ENCODE data around the gene ALDH4A1.
"Not testable (repeated sequence)": the region's sequence is repeated elsewhere in the genome, so short reads cannot be mapped to it uniquely, and the experiment has no call there.

The ALDH4A1 gene

DNA sequence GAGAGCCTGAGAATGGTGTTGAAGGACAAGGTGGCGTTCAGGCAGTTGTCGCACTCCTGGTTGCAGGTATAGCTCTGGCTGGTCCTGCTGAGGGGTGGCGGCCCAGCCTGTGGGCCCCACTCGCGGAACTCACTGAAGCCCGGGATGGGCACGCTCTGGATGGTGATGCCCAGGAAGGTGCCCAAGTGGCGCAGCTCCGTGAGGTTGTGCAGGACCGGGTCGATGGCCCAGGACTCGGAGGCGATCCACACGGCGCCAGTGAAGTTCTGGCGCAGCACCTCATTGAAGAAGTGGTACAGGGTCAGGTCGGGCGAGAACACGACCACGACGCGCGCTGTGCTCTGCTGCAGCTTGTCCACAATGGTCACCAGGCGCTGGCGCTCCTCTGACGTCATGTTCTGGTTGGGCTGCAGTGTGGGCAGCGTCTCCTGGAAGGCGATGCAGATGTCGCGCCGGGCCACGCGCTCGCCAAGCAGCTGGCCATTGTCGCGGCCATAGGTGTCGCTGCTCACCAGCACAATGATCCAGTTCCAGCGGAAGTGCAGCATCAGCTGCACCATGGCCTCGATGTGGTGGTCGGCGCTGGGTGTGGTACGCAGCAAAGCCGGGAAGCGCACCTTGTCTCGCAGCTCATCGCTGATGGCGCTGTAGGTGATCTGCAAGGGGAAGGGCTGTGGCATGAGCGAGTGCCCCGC is 47.9 kb downstream of the ALDH4A1 start:
- no peak for DNase-seq (ENCODE audit: low read depth)

DNA sequence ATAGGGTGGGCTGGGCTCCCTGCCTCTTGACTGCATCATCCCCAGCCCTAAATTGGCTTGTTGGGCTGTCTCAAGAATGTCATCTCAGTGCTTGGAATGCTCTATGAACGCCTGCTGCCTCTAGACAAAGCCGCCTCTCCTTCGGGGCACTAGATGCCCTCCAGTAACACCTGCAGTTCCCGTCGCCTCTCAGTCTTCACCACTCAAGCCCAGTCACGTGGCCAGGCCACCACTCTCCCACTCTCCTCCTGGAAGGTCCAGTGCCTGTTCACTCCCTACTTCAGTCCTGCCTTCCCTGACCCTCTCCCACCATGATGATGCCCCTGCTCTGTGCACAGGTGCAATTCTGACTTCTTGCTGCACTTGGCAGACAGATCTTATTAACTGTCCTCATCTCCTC is 49.9 kb downstream of the ALDH4A1 start:
- no peak for DNase-seq (ENCODE audit: low read depth)

DNA sequence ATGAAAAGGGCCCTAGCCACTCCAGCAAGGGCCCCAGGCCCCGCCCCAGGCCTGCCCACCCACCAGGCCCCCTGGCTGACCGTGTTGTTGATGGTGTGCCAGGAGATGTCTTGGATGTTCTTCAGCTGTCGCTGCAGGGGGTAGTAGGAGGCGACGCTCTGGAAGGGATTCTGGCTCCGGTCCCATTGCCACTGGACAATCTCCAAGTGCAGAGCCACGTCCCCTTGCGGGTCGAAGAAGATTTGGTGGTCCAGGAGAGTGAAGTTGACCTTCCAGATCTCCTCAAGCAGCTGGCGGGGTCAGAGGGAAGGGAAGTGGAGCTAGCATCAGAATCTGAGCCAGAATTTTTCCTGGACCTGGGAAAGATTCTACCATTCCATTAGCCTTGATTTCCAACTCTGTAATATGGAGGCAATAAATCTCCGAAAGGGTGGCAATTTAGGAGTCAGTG is 53.1 kb downstream of the ALDH4A1 start:
- DNase-seq (ENCODE audit: low read depth), result no peak

DNA sequence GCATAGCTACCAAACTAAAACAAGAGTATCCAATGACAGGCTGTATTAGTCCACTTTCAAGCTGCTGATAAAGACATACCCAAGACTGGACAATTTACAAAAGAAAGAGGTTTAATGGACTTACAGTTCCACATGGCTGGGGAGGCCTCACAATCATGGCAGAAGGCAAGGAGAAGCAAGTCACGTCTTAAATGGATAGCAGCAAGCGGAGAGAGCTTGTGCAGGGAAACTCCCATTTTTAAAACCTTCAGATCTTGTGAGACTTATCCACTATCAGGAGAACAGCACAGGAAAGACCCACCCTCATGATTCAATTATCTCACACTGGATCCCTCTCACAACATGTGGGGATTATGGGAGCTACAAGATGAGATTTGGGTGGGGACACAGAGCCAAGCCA is 54.6 kb downstream of the ALDH4A1 start:
- DNase-seq (ENCODE audit: low read depth), result not testable (repeated sequence)

DNA sequence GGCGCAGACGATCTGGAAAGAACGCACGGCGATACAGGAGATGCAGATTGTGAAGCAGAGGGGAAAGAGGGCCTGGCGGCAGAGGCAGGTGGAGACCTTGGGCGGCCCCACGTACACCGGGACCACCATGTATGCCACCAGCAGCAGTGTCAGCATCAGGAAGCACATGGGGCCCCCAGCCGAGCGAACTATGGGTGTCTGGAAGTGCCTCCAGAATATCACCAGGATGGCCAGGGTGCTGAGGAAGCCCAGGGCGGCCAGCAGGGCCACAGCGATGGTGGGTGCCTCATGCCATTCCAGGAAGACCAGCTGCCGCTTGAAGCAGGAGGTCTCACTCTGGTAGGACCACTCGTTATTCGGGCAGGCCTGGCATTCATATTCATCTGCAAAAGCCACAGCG is 62.2 kb downstream of the ALDH4A1 start:
- no peak for DNase-seq (ENCODE audit: low read depth)

DNA sequence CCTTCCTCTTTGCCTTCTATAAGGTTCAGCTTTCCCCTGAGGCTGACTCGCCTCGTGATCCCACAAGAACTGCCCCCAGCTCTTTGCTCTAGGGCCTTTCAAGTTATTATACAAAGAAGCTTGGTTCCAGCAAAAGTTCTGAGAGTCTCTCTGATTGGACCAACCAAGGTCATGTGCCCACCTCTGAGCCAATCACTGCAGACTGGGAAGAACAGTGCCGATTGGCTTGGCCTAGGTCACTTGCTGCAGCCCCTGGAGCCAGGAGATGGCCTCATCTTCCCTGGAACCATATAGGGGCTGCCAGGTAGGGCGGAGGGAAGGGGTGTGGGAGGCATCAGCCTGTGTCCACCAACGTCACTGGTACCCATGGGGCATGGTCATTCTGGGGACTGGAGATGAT is 65.7 kb downstream of the ALDH4A1 start:
- DNase-seq (ENCODE audit: low read depth), result no peak

DNA sequence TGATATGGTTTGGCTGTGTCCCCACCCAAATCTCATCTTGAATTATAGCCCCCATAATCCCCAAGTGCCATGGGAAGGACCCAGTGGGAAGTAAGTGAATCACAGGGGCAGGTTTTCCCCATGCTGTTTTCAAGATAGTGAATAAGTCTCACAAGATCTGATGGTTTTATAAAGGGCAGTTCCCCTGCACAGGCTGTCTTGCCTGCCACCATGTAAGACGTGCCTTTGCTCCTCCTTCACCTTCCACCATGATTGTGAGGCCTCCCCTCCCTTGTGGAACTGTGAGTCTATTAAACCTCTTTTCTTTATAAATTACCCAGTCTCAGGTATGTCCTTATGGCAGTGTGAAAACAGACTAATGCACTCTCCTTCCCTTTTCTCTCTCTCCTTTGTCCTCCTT is 70.0 kb downstream of the ALDH4A1 start:
- not testable (repeated sequence) for DNase-seq (ENCODE audit: low read depth)

DNA sequence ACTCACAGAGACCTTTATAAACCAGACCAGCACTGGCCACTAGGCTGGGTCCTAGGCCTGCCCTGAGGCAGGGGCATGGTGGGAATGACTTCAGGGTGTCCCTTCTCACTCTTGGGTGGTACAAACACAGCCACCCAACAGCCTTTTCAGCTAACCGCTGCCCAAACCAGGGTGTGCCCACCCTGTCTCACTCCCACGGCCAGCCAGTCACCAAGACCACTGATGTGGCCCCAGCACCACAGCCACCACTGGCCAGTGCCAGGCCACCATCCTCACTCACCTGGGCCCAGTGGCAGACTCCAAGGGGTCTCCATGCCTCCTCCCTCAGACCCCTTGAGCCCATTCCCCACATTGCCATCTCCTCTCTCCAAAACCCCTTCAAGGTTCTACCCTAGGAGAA is 70.7 kb downstream of the ALDH4A1 start:
- DNase-seq (ENCODE audit: low read depth), result no peak

DNA sequence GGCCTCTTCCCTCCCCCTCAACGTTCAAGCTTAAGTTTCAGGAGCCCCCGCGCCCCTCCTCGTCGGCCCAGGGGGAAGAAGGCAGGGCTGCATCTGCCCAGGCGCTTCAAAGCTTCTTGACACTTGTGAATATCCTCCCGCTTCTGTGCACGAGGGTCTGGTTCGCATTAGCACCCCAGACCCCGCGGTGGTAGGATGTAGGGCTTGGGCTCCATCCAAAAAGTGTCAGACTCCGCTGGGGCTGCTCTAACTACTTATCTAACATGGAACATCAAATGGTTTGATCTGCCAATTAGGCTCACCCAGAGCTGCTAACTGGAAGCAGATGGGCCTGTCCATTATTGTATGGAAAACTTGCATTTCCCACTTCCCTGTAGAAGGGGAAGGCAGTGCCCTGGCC is 71.8 kb downstream of the ALDH4A1 start:
- no peak for DNase-seq (ENCODE audit: low read depth)

DNA sequence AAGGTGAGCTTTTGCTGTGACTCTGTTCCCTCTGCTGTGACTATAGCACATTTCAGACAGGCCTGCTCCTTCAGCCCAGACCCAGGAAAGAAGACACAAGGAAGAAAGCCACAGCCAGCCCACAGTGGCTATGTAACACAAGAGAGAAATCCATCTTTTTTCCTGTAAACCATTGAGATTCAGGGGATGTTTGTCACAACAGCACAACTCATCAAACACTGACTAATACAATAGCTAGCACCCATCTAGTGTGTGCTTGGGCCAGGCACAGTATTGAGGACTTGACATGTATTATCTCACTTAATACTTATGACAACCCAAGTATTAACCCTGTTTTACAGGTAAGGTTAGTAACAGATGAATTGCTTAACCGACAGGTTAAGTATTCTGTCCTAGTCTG is 72.7 kb downstream of the ALDH4A1 start:
- no peak for DNase-seq (ENCODE audit: low read depth)

DNA sequence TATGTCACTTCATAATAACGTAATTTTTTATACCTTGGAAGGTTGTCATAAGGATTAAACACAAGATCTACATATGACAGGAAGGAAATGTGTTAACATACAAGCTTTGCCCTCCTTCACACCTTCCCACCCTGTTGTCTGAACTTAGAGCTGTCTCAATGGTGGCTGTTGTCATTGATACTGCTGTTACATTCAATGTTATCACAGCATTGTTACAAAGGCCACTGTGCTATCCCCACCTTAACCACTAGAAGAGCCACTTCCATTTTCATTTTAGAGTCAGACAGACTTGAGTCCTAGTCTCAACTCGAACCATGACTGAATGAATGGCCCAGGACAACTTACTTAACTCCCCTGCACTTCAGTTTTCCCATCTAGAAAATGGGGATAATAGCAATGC is 74.1 kb downstream of the ALDH4A1 start:
- DNase-seq (ENCODE audit: low read depth), result no peak

DNA sequence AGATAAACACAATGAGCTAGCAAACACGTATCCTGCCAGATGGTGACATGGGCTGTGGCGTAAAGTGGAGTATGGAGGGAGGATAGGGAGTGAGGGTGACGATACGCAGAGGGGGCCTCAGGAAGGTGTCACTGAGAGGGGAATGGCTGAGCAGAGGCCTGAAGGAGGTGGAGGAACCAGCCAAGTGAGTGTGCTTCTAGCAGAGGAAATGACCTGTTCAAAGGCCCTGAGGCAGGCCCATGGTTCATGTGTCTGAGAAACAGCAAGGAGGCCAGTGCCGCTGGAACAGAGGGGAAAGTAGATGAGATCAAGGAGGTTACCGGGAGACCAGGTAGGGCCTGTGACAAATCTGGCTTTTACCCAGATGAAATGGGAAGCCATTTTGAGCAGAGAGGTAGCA is 78.9 kb downstream of the ALDH4A1 start:
- no peak for DNase-seq (ENCODE audit: low read depth)

All from HS-27A (cell line).